ENCODE measurements around the gene SLCO2A1. TPM values are rescaled to one million over a fixed set of nuclear protein-coding genes. Genes with fewer than 3 reads are reported as not detected.

Gene SLCO2A1
- total RNA-seq, 1 donor from 2014 or later = 0.07 TPM

DNA sequence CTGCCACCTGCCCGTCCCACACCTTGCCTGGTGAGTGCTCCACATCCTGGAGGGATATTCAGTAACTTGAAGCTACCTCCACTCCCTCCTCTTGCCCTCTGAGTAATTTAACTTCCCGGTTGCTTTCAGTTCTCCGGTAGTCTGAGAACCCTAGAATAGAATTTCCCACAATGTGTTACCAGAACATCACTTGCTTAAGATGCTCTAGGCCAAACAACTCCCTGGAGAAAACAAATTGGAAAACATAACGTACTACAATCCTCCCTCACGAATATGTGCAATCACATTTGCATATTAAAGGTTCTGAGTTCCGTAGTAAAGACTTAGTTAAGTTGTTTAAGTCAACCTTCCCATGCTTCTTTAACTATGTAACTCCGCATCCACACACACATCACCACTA is 44.8 kb downstream of the SLCO2A1 start:
- Histone ChIP-seq H3K4me3 (no peak overlapping the region), H3K79me2 (ENCODE audit: low read depth) (no peaks in the 10 kb centered on the region), H3K9ac (no peak overlapping the region), H3F3A (ENCODE audit: low read depth) (peaks cover 8% of the 10 kb centered on the region), H3K4me1 (peaks cover 11% of the 10 kb centered on the region), H3K9me3 (ENCODE audit: low read depth) (no peaks in the 10 kb centered on the region), H3K27me3 (no peaks in the 10 kb centered on the region), H4K20me1 (ENCODE audit: low read depth) (no peaks in the 10 kb centered on the region), H3K27ac (no peak overlapping the region), H2AFZ (replicated peaks) (no peak overlapping the region), H3K4me2 (no peak overlapping the region), H3K36me3 (no peaks in the 10 kb centered on the region)
- no peak for DNase-seq (ENCODE audit: low spot score)
- Mint-ChIP-seq H3K9me3 (no peaks in the 10 kb centered on the region), H3K36me3 (no peaks in the 10 kb centered on the region), H3K4me1 (peaks cover 20% of the 10 kb centered on the region), H3K27ac (no peak overlapping the region), H3K27me3 (ENCODE audit: insufficient read depth, low read depth) (peaks cover 2% of the 10 kb centered on the region), H3K4me3 (no peak overlapping the region)
- TF ChIP-seq EZH2phosphoT487 (IDR thresholded peaks at IDR 0.05) (no peak), EZH2 (IDR thresholded peaks at IDR 0.05) (no peak)
- TF ChIP-seq, protein P1, sequence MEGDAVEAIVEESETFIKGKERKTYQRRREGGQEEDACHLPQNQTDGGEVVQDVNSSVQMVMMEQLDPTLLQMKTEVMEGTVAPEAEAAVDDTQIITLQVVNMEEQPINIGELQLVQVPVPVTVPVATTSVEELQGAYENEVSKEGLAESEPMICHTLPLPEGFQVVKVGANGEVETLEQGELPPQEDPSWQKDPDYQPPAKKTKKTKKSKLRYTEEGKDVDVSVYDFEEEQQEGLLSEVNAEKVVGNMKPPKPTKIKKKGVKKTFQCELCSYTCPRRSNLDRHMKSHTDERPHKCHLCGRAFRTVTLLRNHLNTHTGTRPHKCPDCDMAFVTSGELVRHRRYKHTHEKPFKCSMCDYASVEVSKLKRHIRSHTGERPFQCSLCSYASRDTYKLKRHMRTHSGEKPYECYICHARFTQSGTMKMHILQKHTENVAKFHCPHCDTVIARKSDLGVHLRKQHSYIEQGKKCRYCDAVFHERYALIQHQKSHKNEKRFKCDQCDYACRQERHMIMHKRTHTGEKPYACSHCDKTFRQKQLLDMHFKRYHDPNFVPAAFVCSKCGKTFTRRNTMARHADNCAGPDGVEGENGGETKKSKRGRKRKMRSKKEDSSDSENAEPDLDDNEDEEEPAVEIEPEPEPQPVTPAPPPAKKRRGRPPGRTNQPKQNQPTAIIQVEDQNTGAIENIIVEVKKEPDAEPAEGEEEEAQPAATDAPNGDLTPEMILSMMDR (IDR thresholded peaks at IDR 0.05) = no peak

DNA sequence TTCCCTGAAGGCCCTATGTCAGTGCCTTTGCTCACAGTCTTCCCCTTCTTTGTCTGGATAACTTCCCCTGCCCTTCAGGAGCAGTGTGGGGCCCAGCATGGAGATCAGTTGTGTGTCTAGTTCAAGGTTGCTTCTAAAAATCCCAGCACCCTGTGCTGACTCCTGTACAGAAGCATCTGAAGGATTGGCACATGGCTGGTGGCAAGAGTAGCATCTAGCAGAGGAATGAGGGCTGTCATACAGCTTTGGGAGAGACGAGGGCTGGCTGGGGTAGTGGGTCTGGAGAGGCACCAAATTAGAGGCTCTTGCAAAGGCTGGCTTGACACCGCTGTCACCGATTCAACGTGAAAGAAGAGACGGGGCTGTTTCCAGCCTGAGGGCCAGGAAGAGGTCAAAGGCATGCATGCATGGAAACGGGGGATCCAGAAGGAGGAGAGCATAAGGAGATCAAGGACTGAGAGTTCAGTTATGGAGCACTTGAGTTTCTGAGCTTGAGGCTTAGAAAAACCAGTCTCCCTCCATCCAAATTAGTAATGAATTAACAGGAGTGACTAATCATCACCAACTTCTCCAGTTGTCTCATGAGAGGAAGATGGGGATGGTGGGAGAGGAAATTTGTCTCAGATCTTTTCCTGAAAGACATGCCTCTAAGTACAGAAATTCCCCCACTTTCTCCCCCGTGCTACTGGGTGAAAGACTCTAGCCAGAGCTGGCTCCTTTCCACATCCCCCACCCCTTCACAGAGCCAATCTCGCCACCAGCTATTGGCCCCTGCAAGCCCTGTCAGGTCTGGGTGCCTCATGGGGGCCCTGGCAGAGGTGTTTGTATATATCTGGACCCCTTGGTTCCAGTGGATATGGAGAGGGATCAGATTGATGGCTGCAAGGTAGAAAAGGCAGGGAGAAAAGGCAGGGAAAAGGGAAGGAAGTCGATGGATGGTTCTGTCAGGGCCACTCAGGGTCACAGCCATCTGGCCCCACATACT is 45.9 kb downstream of the SLCO2A1 start:
- Mint-ChIP-seq H3K9me3 (no peaks in the 10 kb centered on the region), H3K36me3 (no peaks in the 10 kb centered on the region), H3K4me3 (no peak overlapping the region), H3K4me1 (peaks cover 14% of the 10 kb centered on the region), H3K27ac (no peak overlapping the region), H3K27me3 (ENCODE audit: insufficient read depth, low read depth) (peaks cover 2% of the 10 kb centered on the region)
- Histone ChIP-seq H3K9ac (no peak overlapping the region), H3K4me2 (no peak overlapping the region), H3K9me3 (ENCODE audit: low read depth) (no peaks in the 10 kb centered on the region), H3K4me3 (no peak overlapping the region), H3K79me2 (ENCODE audit: low read depth) (no peaks in the 10 kb centered on the region), H4K20me1 (ENCODE audit: low read depth) (no peaks in the 10 kb centered on the region), H2AFZ (replicated peaks) (no peak overlapping the region), H3K4me1 (peaks cover 7% of the 10 kb centered on the region), H3K27ac (no peak overlapping the region), H3K27me3 (no peaks in the 10 kb centered on the region), H3F3A (ENCODE audit: low read depth) (peaks cover 8% of the 10 kb centered on the region), H3K36me3 (no peaks in the 10 kb centered on the region)
- no peak for DNase-seq (ENCODE audit: low spot score)
- TF ChIP-seq, protein P1 (IDR thresholded peaks at IDR 0.05) = no peak
- TF ChIP-seq EZH2phosphoT487 (IDR thresholded peaks at IDR 0.05) (no peak), EZH2 (IDR thresholded peaks at IDR 0.05) (no peak)

DNA sequence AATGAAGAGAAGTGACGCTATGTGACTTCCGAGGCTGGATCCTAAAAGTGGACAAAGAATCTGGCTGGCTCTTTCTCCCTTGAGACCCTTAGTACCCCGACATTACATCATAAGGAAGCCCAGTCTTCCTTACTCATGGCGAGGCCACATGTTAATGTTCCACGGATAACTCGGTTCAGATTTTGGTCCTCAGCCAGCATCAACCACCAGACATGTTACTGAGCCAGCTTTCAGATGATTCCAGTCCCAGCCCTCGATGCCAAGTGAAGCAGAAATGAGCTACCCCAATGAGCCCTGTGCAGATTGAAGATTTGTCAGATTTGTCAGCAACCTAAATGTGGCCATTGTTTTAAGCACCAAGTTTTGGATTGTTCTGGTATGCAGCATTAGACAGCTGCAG is 46.6 kb downstream of the SLCO2A1 start:
- Histone ChIP-seq H3K4me3 (no peak overlapping the region), H3K27me3 (no peaks in the 10 kb centered on the region), H3K36me3 (no peaks in the 10 kb centered on the region), H4K20me1 (ENCODE audit: low read depth) (no peaks in the 10 kb centered on the region), H3K9ac (no peak overlapping the region), H3K27ac (no peak overlapping the region), H3F3A (ENCODE audit: low read depth) (peaks cover under 1% of the 10 kb centered on the region), H2AFZ (replicated peaks) (no peak overlapping the region), H3K79me2 (ENCODE audit: low read depth) (no peaks in the 10 kb centered on the region), H3K4me1 (no peaks in the 10 kb centered on the region), H3K4me2 (no peak overlapping the region), H3K9me3 (ENCODE audit: low read depth) (no peaks in the 10 kb centered on the region)
- DNase-seq (ENCODE audit: low spot score) = no peak
- Mint-ChIP-seq H3K4me1 (peaks cover 6% of the 10 kb centered on the region), H3K9me3 (no peaks in the 10 kb centered on the region), H3K27me3 (ENCODE audit: insufficient read depth, low read depth) (peaks cover 2% of the 10 kb centered on the region), H3K4me3 (no peak overlapping the region), H3K27ac (no peak overlapping the region), H3K36me3 (no peaks in the 10 kb centered on the region)
- TF ChIP-seq EZH2 (IDR thresholded peaks at IDR 0.05) = no peak
- no peak for TF ChIP-seq EZH2phosphoT487 (IDR thresholded peaks at IDR 0.05)
- TF ChIP-seq, protein P1 (IDR thresholded peaks at IDR 0.05) = no peak

All from neural progenitor cell (in vitro differentiated cells).